MG63 (cell line): ENCODE results near the gene ITSN1. TPM values are rescaled to one million over a fixed set of nuclear protein-coding genes. Genes with fewer than 3 reads are reported as not detected.

Experiments used
- DNase-seq: peaks from one replicate; pipeline ENCODE4 v3.0.0-alpha.2; 2020
- H3K27me3 ChIP-seq: fragments of 250-450 bp; sonication (Bioruptor Pico); 2 replicates; pipeline ENCODE4 v1.5.1; 2020; ENCODE audit warnings: mild to moderate bottlenecking, moderate library complexity
- H3K36me3 ChIP-seq: fragments of 250-450 bp; sonication (Bioruptor Pico); 2 replicates; pipeline ENCODE4 v1.5.1; 2020; ENCODE audit warnings: mild to moderate bottlenecking, moderate library complexity
- H3K4me3 ChIP-seq: fragments of 250-450 bp; sonication (Bioruptor Pico); 2 replicates; pipeline ENCODE4 v1.5.1; 2020; ENCODE audit warnings: mild to moderate bottlenecking, moderate library complexity
- H3K9me3 ChIP-seq: fragments of 250-450 bp; sonication (Bioruptor Pico); 2 replicates; pipeline ENCODE4 v1.5.1; 2020; ENCODE audit warnings: mild to moderate bottlenecking, moderate library complexity
- total RNA-seq: library from RNA; depleted of rRNA; stranded (reverse); fragments of >200 nt; shearing (Covaris generic); gene quantifications from 2 replicates; pipeline ENCODE4 v1.2.3, GENCODE V29; 2014; ENCODE audit warnings: low replicate concordance; rRNA removed

Gene ITSN1
- total RNA-seq, 1 experiment from 2014 or later, result 7.7 TPM

- H3K4me3 ChIP-seq, result no peak overlapping the region
- no peaks in the 10 kb centered on the region for H3K36me3 ChIP-seq
- no peak for DNase-seq
- H3K9me3 ChIP-seq, result no peaks in the 10 kb centered on the region
- H3K27me3 ChIP-seq, result no peaks in the 10 kb centered on the region
Observed at GRCh38 chr21:33939226-33939625, 296.9 kb downstream of the ITSN1 start.

- Histone ChIP-seq H3K9me3 (no peaks in the 10 kb centered on the region), H3K4me3 (no peak overlapping the region), H3K36me3 (no peaks in the 10 kb centered on the region), H3K27me3 (no peaks in the 10 kb centered on the region)
- no peak for DNase-seq
Observed at GRCh38 chr21:33940164-33940880, 298.0 kb downstream of the ITSN1 start.

- no peak overlapping the region for H3K4me3 ChIP-seq
- H3K36me3 ChIP-seq, result no peaks in the 10 kb centered on the region
- no peak for DNase-seq
- H3K27me3 ChIP-seq, result no peaks in the 10 kb centered on the region
- no peaks in the 10 kb centered on the region for H3K9me3 ChIP-seq
Observed at GRCh38 chr21:33940881-33941245, 298.6 kb downstream of the ITSN1 start.

GRCh38 chr21:33942426-33942825, 300.1 kb downstream of the ITSN1 start:
- Histone ChIP-seq H3K27me3 (no peaks in the 10 kb centered on the region), H3K4me3 (no peak overlapping the region), H3K9me3 (no peaks in the 10 kb centered on the region), H3K36me3 (no peaks in the 10 kb centered on the region)
- DNase-seq, result no peak

- H3K27me3 ChIP-seq, result no peaks in the 10 kb centered on the region
- no peaks in the 10 kb centered on the region for H3K36me3 ChIP-seq
- no peak overlapping the region for H3K4me3 ChIP-seq
- DNase-seq, result no peak
- no peaks in the 10 kb centered on the region for H3K9me3 ChIP-seq
Observed at GRCh38 chr21:33943293-33943692, 301.0 kb downstream of the ITSN1 start.

- H3K9me3 ChIP-seq, result no peaks in the 10 kb centered on the region
- no peak for DNase-seq
Observed at GRCh38 chr21:33944185-33944763, 302.0 kb downstream of the ITSN1 start.

GRCh38 chr21:33945652-33946270, 303.5 kb downstream of the ITSN1 start:
- H3K27me3 ChIP-seq, result no peaks in the 10 kb centered on the region
- DNase-seq, result no peak
- H3K4me3 ChIP-seq, result no peak overlapping the region
- no peaks in the 10 kb centered on the region for H3K9me3 ChIP-seq
- H3K36me3 ChIP-seq, result no peaks in the 10 kb centered on the region

More at GRCh38 chr21:33944185-33944763, 302.0 kb downstream of the ITSN1 start:
- no peak overlapping the region for H3K4me3 ChIP-seq
- no peaks in the 10 kb centered on the region for H3K27me3 ChIP-seq
- no peaks in the 10 kb centered on the region for H3K36me3 ChIP-seq

GRCh38 chr21:33947451-33948095, 305.3 kb downstream of the ITSN1 start:
- Histone ChIP-seq H3K36me3 (no peaks in the 10 kb centered on the region), H3K27me3 (no peaks in the 10 kb centered on the region), H3K9me3 (no peaks in the 10 kb centered on the region), H3K4me3 (peak overlapping the region; percentile 23)
- DNase-seq, result peak; percentile 93

- Histone ChIP-seq H3K4me3 (peak overlapping the region; percentile 18; the same call in 1 of the 2 replicates), H3K27me3 (no peaks in the 10 kb centered on the region), H3K9me3 (no peaks in the 10 kb centered on the region), H3K36me3 (no peaks in the 10 kb centered on the region)
- DNase-seq, result peak; percentile 70
Observed at GRCh38 chr21:33948096-33948950, 306.0 kb downstream of the ITSN1 start.

GRCh38 chr21:33948951-33949444, 306.7 kb downstream of the ITSN1 start:
- no peak for DNase-seq
- Histone ChIP-seq H3K27me3 (no peaks in the 10 kb centered on the region), H3K9me3 (no peaks in the 10 kb centered on the region), H3K4me3 (no peak overlapping the region), H3K36me3 (no peaks in the 10 kb centered on the region)

Other genes starting within 250 kb of the ITSN1 start
- 63.6 and 66.8 TPM in 2 replicates for gene IFNGR2, start 239.1 kb upstream of the ITSN1 start, total RNA-seq
- 14.3 and 16.3 TPM in 2 replicates for gene TMEM50B, start 162.5 kb upstream of the ITSN1 start, total RNA-seq
- 0.72 and 1.1 TPM in 2 replicates for gene DNAJC28, start 150.8 kb upstream of the ITSN1 start, total RNA-seq
- 52.3 and 55.3 TPM in 2 replicates for gene GART, start 100.4 kb upstream of the ITSN1 start, total RNA-seq
- 83.7 and 124 TPM in 2 replicates for gene SON, start 99.5 kb upstream of the ITSN1 start, total RNA-seq
- 29.4 and 32.0 TPM in 2 replicates for gene DONSON, start 53.8 kb upstream of the ITSN1 start, total RNA-seq
- gene CRYZL1, start 760 bp upstream of the ITSN1 start, total RNA-seq, result 7.8 and 126 TPM in 2 replicates